NCI-H2107 (cell line): Measurements from ENCODE around the gene HPCAL1.

Experiments used
- DNase-seq: peaks from one replicate; lab custom pipeline; 2025; lab: John Stamatoyannopoulos, UW

Gene HPCAL1

DNA sequence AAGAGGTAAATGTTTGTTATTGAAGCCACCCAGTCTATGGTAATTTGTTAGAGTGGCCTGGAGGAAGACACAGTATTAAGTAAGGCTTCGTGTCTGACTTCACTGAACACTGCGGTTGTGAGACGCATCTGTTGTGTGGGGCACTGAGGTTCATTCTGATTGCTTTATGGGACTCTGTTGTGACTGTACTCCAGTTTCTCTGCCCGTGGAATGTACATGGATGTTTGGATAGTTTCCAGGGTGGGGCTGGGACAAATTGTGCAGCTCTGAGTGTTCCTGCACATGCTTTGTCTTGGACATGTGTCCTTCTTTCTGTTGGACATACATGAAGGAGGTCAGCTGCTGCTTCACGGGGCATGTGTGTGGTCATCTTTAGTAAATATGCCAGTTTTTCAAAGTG lies 86.9 kb downstream of the HPCAL1 start:
- DNase-seq = no peak

- no peak for DNase-seq
Observed at GRCh38 chr2:10390369-10390801, 87.7 kb downstream of the HPCAL1 start.

GRCh38 chr2:10392100-10392499 lies 89.4 kb downstream of the HPCAL1 start:
- DNase-seq = no peak

DNA sequence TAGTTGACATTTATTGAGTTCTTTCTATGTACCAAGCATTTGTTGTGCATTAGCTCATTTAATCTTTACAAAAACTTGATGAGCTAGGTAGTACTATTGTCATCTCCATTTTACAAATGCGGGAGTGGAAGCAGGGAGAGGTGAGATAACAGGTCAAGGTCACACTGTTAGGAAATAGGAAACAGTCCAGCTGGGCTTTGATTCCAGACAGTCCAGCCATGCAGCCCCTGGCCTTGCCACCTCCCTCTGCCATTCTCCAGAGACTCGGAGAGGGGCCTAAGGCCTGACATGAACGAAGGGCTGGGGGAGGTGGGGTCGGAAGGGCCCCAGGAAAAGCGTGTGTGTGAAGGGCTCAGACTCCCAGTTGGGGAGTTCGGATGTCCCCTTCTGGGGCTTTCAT lies 89.8 kb downstream of the HPCAL1 start:
- no peak for DNase-seq

DNA sequence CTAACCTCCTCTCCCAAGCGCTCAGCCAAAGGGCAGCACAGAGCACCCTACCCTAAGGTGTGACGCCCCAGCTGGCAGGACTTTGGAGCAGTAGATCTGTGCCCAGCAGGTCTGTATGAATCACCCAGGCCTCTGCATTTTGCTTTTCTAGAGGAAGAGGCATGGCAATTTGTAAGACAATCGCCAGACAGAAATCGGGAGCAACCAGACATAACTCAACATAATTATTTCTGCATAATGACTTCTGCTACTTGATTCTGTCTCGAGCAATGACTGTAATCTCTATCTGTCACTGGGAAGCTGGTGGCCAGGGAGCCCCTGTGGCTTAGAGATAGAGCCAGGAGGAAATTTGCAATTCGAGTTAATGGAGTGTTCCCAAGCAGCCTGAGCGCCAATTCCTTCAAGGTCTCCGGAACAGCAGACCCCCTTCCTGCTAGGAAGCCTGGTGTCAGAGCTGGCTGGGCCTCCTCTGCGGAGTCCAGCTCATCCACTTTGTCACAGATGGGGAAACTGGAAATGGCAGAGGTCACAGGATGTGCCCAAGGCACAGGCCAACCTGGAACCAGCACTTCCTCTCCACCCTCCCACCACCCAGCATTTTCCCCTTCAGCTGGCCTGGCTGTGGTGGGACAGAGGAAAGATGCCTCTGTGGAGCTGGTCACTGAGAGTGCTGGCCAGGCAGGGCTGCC lies 90.4 kb downstream of the HPCAL1 start:
- DNase-seq = no peak

DNA sequence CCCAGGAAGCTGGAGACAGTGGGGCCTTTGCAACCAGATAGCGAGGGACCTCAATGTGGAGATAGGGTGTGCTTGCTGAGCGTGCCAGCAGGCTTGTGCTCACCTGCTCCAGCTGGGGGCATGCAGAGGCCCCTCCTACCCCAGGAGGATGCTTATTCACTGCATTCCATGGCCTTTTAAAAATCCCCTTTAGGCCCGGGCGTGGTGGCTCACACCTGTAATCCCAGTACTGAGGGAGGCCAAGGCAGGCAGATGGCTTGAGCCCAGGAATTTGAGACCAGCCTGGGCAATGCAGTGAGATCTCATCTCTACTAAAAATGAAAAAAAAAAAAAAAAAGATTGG lies 90.9 kb downstream of the HPCAL1 start:
- no peak for DNase-seq

- no peak for DNase-seq
Observed at GRCh38 chr2:10395893-10396292, 93.2 kb downstream of the HPCAL1 start.

- DNase-seq = no peak
Observed at GRCh38 chr2:10396464-10396863, 93.8 kb downstream of the HPCAL1 start.

GRCh38 chr2:10397297-10397875 lies 94.7 kb downstream of the HPCAL1 start:
- DNase-seq = no peak

DNA sequence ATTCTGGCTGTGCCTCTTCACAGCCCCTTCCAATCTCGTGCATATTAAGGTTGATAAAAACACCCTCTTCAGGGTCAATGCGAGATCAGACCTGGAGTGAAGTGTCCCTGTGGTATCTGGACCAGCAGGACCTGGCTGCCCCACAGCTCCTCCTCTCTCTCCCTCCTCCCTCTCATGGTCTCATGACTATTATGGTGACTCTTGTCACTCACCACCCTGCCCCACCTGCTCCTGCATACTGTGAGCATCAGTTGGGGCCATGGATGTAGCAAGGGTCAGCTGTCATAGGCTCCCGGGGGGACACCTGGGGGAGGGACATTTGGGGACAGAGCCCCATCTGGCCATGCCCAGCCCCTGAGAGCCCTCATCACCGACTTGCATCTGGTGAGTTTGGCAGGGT lies 95.2 kb downstream of the HPCAL1 start:
- no peak for DNase-seq

DNA sequence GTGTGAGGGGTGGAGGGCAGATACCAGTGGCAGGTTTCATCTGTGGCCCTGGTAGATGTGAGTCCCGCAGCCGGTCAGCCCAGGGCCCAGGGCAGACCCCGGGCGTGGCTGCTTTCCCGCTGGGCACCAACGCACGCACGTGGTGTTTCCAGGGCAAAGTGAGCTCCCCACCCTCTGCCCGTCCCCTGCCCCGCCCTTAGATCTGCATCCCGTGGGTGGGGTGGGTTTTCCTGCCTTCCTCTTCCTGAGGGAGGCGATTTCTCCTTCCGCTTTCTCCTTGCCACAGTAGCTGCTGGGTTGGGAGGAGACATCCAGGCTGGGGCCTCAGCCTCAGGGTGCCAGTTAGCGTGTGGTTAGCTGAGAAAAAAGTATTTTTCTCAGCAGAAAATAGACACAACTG lies 95.8 kb downstream of the HPCAL1 start:
- no peak for DNase-seq

- DNase-seq = no peak
Observed at GRCh38 chr2:10399358-10399757, 96.7 kb downstream of the HPCAL1 start.

- no peak for DNase-seq
Observed at GRCh38 chr2:10400002-10400401, 97.3 kb downstream of the HPCAL1 start.

DNA sequence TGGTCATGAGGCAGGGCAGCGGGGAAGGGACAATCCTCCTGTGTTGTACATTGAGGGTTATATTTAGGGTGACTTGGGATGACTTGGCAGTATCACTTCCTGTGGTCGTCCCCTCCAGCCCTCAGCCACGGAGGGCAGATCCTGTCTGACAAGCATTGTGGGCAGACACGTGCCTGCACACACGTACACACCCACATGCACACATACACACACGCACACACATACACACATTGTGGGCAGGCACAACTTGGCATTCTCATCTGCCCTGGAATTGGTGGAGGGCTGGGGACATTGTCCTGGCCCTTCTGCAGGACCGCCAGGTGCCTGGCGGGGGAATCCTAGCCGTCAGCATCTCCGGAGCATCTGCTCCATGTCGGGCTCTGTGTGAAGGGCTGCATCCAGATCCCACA lies 97.9 kb downstream of the HPCAL1 start:
- no peak for DNase-seq

DNA sequence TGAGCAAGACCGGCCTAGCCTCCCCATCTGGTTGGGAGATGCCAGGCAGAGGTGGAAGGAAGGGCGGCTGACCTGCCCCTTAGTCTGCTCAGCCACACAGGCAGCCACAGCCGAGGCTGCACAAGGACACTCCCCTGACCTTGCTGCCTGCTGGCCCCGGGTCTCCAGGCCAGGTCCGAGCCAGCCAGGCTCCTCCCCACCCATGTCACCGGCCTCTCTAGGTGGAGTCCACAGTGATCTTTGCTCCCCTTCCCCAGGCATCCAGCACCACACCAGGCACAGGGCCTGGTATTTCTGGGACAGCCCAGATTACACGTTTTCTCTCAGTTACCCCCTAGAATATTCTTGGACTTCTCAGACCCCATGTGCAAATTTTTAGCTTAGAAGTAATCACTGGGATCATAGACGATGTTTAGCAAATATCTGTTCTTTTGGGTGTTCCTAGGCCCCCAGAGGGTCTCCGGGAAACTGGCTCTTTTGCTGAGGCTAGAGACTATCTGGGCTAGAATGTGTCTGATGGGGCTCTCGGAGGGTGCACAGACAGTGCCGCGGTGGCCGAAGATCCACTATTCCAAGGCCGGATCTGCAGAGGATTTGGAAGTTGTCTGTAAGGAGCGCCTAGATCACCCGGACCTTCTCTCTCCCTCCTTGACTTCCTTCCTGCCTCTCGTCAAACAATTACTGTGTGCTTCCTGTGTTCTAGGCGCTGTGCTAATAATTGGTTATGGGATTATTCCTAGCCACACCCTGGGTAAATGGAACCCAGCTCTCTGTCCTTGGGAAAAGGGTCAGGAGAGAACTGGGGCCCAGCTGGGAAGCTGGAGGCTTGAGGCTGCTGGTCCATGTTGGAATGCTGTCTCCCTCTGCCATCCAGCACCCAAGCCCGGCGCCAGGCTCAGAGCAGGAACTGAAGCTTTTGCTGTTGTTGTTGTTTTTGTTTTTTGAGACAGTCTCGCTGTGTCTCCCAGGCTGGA lies 98.6 kb downstream of the HPCAL1 start:
- DNase-seq = no peak

DNA sequence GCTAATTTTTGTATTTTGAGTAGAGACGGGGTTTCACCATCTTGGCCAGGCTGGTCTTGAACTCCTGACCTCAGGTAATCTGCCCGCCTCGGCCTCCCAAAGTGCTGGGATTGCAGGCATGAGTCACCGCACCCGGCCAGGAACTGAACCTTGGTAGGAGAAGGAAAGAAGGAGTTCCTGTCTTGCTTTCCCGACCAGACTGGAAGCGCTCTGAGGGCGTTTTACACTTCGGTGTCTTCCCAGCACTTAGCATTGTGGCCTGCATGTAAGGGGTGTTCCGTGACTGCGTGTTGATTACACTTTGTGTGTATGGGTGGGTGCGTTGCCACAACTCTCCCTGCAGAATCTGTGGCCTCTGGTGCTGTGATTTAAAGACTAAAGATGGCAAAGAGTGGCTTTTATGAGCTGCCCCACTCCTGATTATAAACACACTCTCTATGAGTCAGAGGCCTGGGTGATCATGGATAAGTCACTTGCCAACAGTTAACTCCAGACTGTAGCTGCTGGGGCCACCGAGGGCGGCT lies 99.4 kb downstream of the HPCAL1 start:
- DNase-seq = no peak

- no peak for DNase-seq
Observed at GRCh38 chr2:10402653-10403215, 100.0 kb downstream of the HPCAL1 start.

DNA sequence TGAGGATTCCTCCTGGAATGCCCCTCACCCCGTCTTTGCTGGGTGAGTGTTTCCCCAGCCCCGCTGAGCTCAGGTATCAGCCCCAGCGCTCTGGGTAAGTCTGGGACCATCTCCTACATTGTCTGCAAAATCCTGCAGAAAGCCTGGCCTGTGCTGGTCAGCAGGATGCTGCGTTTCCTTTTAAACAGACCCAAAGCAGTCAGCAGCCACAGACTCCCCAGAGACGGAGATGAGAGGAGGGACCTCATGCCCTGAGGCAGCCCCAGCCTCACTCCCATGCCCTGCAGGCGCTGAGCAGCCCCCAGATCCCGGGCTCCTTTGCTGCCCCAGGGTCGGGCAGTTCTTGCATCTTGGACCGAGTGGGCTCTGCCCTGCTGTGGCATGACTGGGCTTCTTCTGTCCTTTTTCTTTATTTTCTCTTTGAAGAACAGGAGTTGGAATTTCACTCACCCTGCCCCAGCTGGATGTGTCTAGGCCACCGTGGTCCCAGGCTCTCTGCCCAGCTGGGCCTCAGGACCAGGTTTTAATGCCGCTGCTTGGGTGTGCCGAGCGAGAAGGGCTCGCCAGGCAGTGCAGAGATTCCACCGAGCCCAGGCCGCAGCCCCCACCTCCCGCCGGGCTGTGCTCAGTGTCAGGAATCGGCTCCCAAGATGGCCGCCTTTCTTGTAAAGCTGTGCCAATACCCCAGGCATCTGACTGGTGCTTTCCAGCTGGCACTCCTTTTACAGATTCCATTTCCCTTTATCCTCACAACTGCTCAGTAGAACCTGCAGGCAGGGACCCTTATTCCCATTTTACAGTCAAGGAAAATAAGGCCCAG lies 101.8 kb downstream of the HPCAL1 start:
- DNase-seq = no peak

- no peak for DNase-seq
Observed at GRCh38 chr2:10405448-10405847, 102.7 kb downstream of the HPCAL1 start.

GRCh38 chr2:10406016-10406415 lies 103.3 kb downstream of the HPCAL1 start:
- DNase-seq = no peak

DNA sequence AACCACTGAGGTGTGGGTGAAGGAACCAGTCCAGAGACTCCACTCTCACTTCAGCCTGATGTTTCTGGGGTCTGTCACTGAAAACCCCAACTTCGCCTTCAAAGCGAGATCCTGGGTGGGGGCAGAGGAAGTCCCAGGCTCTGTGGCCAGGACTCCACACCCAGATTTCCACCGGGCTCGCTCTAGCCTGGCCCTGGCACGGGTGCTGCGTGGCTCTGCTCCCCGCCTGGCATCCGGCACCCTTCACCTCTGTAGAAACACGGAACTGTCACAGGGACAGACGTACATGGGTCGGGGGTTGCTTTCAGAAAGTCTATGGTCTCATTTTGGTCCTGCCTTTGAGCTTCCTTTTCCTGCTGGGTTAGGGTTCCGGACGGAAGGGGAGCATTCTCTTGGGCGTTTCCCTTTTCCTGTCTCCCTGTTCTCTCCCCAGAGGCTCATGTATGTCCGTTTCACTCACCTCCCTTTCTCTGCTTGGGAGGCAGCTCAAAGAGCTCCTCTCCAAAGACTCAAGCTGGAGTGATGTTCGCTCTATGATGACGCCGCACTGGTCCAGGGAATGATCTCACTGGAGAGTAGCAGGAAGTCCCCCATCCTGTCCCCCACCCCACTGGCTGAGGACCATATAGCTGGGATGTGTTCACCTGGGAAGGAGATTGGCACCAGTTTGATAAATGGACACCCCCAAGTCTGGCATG lies 103.9 kb downstream of the HPCAL1 start:
- DNase-seq = no peak
